GM18498 (cell line): ENCODE measurements around the gene CKM.
"Not testable (repeated sequence)": the region's sequence is repeated elsewhere in the genome, so short reads cannot be mapped to it uniquely, and the experiment has no call there.

Source experiments
- ATAC-seq: cut with Tn5 transposase; IDR thresholded peaks from one replicate; pipeline ENCODE4 v1.9.1; 2021; ENCODE audit warnings: mild to moderate bottlenecking, moderate library complexity; ENCODE audit not compliant: unreplicated experiment

Gene CKM

DNA sequence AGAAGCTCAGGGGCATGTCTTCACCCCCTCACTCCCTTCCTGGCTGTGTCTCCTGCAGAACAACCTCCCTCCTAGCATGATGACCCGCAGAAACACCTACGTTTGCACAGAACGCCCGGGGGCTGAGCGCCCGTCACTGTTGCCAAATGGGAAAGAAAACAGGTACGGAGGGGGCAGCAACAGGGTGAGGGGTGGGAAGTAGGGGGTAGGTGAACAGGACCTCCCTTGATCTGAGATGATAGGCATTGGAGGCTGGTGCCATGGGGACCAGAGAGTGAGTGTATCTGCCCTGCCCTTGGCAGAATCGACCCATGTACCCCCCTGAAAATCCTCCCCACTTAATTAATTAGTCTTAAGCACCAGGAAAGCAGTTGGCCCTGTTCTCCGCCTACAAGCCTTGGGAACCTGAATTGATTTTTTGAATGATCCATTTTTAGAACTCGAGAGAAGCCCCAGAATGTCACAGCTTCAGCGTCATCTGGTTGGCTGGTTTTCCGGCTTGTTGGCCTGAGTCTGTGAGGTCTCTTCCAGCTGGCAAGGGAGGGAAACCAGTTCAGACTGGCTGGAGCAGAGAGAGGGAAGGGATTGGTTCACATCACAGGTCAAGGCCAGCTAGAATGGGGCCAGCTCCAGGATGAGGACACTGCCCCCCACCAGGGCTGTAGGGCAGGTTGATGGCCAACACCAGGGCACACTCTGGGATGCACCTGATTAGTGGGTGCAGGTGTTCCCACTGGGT, 28.2 kb downstream of the CKM start:
- no peak for ATAC-seq

DNA sequence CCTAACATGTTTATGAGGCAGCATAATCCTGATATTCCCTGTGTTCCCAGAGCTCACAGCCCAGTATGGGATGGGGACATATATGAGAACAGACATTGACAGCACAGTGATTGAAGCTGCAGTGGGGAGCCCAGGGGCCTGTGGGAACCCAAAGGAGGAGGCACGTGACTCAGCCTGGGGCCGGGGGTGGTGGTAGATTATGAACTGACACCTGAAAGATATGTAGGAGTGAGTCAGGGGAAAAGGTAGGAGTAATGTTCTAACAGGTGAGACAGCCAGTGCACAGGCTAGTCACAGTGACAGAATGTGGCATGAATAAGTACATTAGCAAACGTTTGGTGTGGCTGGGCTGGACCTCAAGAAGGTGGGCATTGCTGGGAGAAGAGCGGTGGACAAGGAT, 29.0 kb downstream of the CKM start:
- no peak for ATAC-seq

DNA sequence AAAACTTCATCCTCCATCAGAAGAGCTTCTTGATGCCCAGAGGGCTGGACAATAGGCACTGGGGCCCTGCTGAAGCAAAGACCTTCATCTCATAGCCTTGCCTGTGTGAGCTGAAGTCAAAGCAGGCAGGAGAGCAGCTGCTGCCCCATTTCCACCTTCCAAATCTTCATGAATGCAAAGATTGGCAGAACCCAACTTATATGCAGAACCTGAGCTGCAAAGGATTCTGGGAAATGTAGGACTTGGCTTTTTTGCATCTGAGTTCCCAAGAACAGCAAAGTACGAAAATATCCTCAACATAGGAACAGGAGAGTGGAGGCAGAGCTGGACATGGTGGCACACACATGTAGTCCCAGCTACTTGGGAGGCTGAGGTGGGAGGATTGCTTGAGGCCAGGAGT, 30.8 kb downstream of the CKM start:
- ATAC-seq = no peak

DNA sequence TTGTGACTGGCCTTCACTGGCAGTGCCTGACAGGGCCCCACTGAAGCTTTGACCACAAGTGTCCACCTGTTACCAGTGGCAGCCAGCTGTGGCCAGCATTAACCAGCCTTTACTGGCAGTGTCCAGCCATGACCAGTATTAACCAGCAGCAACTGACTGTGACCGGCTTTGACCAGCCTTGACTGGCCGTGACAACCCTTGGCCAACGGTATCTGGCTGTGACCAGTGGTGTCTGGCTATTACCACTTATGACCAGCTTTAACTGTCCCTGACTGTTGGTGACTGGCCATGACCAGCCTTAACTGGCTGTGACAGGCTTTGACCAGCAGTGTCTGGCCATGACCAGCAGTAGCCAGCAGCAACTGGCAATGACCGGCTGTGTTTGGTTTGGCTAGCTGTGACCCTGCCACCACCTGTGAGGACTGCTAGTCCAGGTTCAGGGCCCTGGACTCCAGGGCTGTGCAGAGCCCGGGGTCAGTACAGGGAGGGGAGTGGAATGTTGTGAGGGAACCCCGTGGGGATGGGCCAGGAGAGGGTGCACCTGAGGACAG, 32.2 kb downstream of the CKM start:
- no peak for ATAC-seq

DNA sequence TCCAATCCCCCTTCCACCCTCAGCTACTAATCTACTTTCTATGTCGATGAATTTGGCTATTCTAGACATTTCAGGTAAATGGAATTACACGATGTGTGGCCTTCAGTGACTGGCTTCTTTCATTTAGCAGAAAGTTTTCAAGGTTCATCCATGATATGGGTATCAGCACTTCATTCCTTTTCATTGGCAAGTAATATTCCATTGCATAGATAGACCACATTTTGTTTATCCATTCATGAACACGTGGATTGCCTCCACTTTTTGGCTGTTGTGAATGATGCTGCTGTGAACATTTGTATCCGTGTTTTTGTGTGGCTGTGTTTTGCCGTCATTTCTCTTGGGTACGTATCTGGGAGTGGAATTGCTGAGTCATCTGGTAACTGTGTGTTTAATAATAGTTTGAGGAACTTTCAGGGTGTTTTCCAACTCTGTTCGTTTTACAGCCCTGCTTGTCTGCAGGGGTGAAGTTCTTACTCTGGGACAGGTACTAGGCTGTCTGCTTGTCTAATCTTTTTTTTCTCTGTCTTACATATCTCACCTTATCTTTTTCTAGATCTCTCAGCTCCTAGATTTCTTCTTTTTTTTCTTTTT, 39.1 kb downstream of the CKM start:
- no peak for ATAC-seq

DNA sequence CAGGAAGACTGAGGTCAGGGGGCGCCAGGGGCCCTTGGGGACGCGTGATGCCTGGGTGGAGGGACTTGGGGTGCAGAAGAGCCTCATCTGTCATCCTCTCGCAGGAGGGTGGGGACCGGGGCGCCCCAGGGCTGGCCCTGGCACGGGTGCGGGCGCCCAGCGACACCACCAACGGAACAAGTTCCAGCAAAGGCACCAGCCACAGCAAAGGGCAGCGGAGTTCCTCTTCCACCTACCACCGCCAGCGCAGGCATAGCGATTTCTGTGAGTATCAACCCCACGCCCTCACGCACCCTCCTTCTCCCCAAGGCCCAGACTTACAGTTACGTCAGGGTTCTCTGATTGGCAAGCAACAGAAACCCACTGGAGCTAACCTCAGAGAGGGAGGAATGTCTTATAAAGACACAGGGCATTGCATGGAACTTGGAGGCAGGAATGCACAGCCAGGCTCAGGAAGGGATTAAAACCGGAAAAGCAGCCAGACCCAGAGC, 42.2 kb downstream of the CKM start:
- no peak for ATAC-seq

DNA sequence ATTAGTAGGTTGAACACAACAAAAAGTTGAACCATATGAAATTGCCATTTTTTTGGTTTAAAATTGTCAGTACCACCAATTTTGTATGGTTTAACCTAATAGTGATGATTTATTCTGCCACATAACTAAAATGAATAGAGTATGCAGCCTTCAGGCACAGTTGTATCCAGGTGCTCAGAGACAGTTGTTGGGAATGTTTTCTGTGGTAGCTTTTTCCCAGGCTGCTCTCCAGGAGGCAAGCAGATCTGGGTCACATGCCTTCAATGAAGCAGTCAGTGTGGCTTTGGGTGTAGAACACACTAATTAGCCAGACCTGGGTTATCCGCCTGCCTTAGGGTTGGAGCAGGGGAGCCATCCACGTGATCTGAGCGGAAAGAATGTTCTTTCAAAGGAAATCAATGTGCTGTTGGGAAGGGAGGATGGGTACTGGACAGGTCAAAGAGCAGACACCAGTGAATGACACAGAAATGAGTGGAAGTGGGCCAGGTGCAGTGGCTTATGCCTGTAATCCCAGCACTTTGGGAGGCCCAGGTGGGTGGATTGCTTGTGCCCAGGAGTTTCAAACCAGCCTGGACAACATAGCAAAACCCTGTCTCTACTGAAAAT, 43.0 kb downstream of the CKM start:
- no peak for ATAC-seq

DNA sequence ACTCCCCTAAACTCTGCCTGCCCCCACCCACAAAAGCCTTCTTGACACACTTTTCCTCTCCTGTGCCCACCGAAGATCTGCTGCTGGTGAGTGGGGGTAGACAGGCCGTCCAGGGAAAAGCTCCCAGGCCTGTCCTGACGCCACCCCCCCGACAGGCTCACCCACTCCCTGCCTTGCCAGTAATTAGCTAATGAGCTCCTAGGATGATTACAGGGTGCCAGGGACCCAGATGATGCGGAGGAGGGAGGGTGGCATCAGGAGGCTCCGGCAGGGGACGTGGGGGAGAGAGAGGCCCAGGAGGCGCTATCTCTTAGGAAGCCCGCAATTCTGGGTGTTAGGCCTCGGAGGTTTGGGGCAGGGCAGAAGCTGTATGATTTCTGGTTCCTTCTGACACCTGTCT, 44.6 kb downstream of the CKM start:
- no peak for ATAC-seq

DNA sequence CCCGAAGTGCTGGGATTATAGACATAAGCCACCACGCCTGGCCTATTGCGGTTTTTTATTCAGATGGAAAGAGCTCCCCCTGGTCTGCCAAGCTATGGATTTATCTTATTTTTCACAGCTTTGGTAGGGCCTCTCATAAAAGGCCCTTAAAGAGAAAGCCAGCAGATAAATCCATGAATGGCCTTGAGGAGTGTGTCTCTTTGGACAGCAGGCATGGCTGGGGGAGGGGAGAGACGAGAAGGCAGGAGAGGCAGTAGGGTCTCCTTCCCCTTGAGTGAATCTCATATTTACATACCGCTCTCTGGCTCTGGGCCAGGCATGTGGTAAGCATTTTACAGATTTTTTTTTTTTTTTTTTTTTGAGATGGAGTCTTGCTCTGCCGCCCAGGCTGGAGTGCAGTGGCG, 46.4 kb downstream of the CKM start:
- ATAC-seq = no peak

DNA sequence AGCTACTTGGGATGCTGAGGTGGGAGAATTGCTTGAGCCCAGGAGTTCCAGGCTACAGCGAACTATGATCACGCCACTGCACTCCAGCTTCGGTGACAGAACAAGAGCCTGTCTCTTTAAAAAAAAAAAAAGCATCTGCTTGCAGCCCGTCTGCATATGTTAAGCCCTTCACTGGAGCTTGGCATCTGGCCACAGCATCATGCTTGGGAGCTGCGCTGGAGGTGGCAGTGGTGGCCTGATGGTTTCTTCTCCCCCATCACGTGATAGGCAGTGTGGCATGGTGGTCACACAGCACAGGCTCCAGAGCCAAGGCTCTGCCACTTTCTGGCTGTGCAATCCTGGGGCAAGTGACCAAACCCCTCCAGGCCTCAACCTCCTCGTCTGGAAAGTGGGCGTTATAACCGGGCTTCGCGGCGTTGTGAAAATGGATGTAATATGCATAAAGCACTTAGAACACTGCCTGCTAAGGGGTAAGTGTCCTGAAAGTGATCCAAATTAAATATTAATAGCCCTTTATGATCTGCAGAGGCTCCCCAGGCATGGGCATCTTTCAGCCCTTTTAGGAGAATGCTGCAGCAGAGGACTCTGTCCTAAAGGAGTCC, 47.2 kb downstream of the CKM start:
- ATAC-seq = no peak

DNA sequence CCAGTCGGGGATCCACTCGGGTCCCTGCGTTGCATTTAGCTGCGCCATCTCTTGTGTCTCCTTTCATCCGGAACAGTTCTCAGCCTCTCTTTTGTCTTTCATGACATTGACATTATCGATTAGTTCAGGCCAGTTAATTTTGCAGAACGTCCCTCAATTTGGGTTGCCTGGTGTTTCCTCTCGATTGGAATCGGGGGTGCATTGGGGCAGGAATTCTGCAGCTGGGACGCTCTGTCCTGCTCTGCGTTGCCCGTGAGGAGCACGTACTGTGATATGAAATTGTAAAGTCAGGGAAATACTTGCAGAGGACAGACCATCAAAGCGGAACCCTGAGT, 49.2 kb downstream of the CKM start:
- no peak for ATAC-seq

DNA sequence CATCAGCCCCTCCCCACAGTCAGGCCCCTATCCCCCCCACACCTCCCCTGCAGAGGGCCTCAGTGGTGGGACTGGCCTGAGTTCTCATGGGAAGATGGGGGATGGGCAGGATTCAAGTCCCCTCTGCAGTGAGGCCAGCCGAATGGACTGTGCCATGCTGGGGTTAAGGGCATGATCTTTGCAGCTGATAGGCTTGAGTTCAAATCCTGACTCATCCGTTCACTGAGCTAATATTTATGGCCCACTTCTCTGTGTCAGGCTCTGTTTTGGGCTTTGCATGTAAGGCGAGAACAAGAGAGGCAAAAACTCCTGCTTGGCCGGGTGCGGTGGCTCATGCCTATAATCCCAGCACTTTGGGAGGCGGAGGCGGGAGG, 51.0 kb downstream of the CKM start:
- ATAC-seq = no peak

DNA sequence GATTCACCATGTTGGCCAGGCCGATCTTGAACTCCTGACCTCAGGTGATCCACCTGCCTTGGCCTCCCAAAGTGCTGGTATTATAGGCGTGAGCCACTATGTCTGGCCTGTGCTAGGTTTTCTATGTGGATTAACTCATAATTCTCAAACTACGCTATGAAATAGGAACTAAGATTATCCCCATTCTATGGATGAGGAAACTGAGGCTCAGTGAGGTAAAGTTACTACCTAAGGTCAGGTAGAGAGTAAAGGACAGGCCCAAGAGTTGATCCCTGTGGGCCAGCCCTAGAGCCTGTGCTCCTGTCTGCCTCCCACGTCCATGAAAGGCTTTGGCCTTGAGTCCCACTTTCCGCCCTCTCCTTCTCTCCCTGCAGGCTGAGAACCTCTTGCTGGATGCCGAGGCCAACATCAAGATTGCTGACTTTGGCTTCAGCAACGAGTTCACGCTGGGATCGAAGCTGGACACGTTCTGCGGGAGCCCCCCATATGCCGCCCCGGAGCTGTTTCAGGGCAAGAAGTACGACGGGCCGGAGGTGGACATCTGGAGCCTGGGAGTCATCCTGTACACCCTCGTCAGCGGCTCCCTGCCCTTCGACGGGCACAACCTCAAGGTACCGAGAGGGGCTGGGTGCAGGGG, 51.5 kb downstream of the CKM start:
- no peak for ATAC-seq

DNA sequence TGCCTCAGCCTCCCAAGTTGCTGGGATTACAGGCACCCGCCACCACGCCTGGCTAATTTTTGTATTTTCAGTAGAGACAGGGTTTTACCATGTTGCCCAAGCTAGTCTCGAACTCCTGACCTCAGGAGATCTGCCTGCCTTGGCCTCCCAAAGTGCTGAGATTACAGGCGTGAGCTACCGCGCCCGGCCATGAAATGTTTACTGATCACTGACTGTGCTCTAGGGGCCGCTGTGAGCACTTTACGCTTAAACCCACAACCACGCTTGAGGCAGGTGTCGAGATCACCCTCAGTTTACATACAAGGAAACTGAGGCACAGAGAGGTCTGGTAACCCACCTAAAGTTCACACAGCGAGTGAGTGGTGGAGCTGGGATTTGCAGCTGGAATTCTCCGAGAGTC, 52.7 kb downstream of the CKM start:
- ATAC-seq = not testable (repeated sequence)

DNA sequence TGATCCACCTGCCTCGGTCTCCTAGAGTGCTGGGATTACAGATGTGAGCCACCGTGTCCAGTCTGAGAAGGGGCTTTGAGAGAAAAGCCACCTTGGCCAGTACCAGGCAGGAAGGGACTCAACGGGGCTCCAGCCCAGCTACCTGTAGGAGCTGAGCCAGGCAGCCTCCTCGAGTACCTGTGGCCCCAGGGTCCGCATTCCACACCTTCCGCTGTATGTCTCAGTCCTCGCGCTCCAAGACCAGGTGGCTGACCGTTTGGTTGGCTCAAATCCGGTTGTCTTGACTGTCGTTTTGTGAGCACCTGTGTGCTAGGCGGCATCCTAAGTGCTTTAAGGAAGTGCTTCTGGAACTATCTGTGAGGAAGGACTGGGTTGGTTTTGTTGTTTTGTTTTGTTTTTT, 55.4 kb downstream of the CKM start:
- no peak for ATAC-seq

DNA sequence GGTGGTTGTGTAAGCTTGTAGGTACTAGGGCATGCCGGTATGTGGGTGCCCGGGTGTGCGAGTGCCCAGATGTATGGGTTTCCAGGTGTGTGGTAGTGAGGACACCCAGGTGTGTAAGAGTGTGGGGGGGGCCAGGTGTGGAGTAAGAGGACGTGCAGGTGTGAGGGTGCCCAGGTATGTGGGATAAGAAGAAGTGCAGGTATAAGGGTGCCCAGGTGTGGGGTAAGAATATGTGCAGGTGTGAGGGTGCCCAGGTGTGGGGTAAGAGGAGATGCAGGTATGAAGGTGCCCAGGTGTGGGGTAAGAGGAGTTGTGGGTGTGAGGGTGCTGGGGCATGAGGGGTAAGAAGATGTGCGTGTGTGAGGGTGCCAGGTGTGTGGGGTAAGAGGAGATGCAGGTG, 57.3 kb downstream of the CKM start:
- ATAC-seq = no peak

DNA sequence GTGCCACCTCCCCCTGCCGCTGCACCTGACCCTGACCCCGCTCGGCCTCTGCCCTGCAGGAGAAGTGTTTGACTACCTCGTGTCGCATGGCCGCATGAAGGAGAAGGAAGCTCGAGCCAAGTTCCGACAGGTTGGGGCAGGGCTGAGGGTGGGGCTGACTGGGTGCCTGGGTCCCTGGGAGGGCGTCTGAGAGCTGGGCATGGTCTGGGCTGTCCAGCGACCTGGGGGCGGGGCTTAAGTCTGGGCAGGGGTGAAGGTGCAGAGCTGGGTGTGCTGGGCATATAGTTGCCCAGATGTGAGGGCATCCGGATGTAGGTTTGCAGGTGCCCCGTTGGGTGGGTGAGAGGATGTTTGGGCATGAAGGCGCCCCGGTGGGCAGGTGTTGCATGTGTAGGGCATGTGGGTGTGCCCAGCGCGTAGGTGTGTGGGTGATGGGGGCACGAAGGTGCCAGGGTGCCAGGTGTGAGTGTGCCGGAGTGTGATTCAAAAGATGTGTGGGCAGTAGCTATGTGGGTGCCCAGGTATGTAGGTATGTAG, 57.8 kb downstream of the CKM start:
- ATAC-seq = no peak

DNA sequence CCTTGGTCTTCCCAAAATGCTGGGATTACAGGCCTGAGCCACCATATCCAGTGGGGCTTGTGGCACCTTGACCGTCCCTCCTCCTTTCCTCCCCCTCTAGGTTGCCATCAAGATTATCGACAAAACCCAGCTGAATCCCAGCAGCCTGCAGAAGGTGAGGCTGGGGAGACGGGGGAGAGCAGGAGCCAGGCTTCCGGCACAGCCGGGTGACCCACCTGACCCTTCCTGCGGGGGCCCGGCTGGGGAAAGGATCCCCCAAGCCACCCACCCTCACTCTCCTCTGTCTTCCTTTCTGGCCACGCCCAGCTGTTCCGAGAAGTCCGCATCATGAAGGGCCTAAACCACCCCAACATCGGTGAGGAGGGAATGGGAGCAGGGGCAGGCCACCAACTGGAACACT, 59.7 kb downstream of the CKM start:
- no peak for ATAC-seq

DNA sequence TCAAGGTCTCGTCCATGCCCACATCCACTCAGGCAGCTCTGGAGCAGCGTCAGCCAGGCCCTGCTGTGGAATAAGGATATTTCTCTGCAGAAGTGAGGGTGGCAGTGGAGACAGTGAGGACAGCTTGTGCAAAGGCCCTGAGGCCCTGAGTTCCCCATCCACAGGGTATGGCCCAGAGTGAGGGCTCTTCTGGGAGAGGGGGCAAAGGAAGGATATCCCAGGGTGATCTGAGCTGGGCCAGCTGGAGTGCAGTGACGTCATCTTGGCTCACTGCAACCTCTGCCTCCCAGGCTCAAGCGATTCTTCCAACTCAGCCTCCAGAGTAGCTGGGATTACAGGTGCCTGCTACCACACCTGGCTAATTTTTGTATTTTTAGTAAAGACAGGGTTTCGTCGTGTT, 60.1 kb downstream of the CKM start:
- no peak for ATAC-seq

DNA sequence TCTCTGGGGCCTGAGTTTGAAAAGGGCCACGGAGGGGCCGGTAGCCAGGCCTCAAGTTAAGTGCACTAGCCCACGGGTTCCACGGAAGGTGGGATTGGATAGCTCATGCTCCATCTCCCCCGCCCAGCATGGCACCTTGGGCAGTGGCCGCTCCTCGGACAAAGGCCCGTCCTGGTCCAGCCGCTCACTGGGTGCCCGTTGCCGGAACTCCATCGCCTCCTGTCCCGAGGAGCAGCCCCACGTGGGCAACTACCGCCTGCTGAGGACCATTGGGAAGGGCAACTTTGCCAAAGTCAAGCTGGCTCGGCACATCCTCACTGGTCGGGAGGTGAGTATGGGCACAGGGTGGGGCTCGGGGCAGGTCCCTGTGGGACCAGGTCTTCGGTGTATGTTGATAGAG, 63.8 kb downstream of the CKM start:
- no peak for ATAC-seq

DNA sequence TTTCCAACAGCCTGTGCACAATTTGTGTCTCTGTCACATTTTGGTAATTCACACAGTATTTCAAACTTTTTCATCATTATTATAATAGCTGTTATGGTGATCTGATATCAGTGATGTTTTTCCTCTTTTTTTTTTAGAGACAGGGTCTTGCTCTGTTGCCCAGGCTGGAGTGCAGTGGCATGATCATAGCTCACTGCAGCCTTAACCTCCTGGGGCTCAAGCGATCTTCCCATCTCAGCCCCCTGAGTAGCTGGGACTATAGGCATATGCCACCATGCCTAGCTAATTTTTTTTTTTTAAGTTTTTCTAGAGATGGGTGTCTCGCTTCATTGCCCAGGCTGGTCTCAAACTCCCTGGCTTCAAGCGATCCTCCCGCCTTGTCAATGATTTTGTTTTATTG, 65.8 kb downstream of the CKM start:
- ATAC-seq = no peak
